Peyer's patch (tissue), 4 donors: Measurements from ENCODE around the gene SH3GL1.

Experiments used
- CTCF ChIP-seq, 6 experiments: fragments of 450-650 bp in 4 of 6; fragments of 200-600 bp in 2 of 6; sonication (generic) in 1 of 6; IDR thresholded peaks; one replicate each; pipeline ENCODE4 v1.5.1; 2017 to 2019; ENCODE audit warnings: antibody characterized with exemption in 6 of 6, mild to moderate bottlenecking in 3 of 6, moderate library complexity in 1 of 6
- POLR2A ChIP-seq, 2 donors: fragments of 450-650 bp; IDR thresholded peaks; one replicate each; pipeline ENCODE4 v1.5.1; 2017; ENCODE audit warnings: antibody characterized with exemption in 2 of 2, mild to moderate bottlenecking in 2 of 2, moderate library complexity in 2 of 2

GRCh38 chr19:4391306-4391693, 9.0 kb downstream of the SH3GL1 start:
- no peak for TF ChIP-seq CTCF (IDR thresholded peaks at IDR 0.05)
- TF ChIP-seq POLR2A (IDR thresholded peaks at IDR 0.05) = no peak
